ENCODE data around the gene C2orf42. TPM values are rescaled to one million over a fixed set of nuclear protein-coding genes. Genes with fewer than 3 reads are reported as not detected.
"Not testable (repeated sequence)": the region's sequence is repeated elsewhere in the genome, so short reads cannot be mapped to it uniquely, and the experiment has no call there.

C2orf42 gene
- total RNA-seq, 1 donor from 2014 or later: 25.4 TPM

DNA sequence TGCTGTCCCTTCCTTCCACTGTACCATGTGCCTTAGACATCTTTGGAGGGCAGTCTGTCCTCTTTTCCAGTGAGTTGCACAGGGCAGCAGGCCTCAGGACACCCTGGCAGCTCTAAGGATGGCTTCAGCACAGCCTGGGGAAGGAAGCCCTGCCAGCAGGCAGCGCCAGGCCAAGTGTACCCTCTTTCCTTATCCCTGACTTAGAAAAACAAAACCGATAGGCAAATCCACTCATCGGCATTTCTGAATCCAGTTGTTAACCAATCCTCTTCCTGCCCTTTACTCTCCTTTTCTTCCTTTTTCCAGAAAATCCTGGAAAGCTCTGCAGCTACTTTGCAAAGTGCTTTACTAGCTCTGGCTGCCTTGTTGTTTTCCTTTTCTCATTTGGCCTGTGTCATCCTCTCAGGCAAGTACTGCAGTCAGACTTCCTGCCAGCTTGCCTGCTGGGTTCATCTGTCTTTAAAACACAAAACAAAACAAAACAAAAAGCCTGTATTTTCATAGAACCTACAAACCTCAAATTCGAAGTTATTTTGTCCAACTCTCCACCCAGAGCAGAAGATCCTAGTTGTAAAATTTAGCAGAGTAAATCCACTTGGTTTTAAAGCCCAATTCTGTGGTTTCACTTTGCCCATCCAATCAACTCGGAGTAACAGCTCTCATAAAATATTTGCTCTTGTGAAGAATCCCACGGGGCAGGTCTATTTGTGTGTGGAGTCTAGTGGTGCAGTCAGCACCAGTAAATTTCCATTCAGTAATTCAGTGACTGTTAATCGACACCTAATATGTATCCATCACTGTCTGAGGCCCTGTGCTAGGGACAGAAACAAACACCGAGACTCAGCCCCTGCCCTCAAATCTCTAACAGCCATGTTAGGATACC is 58.3 kb downstream of the C2orf42 start:
- Mint-ChIP-seq H3K4me1 (peaks cover 35% of the 10 kb centered on the region), H3K4me3 (no peak overlapping the region), H3K27me3 (ENCODE audit: insufficient read depth, low read depth) (no peaks in the 10 kb centered on the region), H3K9me3 (no peaks in the 10 kb centered on the region), H3K27ac (peak overlapping the region; percentile 88), H3K36me3 (no peaks in the 10 kb centered on the region)
- Histone ChIP-seq H3K27ac (peak overlapping the region; percentile 69), H3K4me3 (no peak overlapping the region), H3K36me3 (no peaks in the 10 kb centered on the region), H3K4me1 (peaks cover 19% of the 10 kb centered on the region), H3F3A (ENCODE audit: low read depth) (peaks cover 24% of the 10 kb centered on the region), H3K9ac (no peak overlapping the region), H3K27me3 (no peaks in the 10 kb centered on the region), H3K79me2 (ENCODE audit: low read depth) (no peaks in the 10 kb centered on the region), H2AFZ (replicated peaks) (peak overlapping the region; percentile 98), H3K4me2 (peak overlapping the region; percentile 2), H4K20me1 (ENCODE audit: low read depth) (no peaks in the 10 kb centered on the region), H3K9me3 (ENCODE audit: low read depth) (no peaks in the 10 kb centered on the region)
- TF ChIP-seq, protein P1, sequence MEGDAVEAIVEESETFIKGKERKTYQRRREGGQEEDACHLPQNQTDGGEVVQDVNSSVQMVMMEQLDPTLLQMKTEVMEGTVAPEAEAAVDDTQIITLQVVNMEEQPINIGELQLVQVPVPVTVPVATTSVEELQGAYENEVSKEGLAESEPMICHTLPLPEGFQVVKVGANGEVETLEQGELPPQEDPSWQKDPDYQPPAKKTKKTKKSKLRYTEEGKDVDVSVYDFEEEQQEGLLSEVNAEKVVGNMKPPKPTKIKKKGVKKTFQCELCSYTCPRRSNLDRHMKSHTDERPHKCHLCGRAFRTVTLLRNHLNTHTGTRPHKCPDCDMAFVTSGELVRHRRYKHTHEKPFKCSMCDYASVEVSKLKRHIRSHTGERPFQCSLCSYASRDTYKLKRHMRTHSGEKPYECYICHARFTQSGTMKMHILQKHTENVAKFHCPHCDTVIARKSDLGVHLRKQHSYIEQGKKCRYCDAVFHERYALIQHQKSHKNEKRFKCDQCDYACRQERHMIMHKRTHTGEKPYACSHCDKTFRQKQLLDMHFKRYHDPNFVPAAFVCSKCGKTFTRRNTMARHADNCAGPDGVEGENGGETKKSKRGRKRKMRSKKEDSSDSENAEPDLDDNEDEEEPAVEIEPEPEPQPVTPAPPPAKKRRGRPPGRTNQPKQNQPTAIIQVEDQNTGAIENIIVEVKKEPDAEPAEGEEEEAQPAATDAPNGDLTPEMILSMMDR (IDR thresholded peaks at IDR 0.05): no peak
- no peak for TF ChIP-seq EZH2 (IDR thresholded peaks at IDR 0.05)
- TF ChIP-seq EZH2phosphoT487 (IDR thresholded peaks at IDR 0.05): no peak
- DNase-seq (ENCODE audit: low spot score): no peak

DNA sequence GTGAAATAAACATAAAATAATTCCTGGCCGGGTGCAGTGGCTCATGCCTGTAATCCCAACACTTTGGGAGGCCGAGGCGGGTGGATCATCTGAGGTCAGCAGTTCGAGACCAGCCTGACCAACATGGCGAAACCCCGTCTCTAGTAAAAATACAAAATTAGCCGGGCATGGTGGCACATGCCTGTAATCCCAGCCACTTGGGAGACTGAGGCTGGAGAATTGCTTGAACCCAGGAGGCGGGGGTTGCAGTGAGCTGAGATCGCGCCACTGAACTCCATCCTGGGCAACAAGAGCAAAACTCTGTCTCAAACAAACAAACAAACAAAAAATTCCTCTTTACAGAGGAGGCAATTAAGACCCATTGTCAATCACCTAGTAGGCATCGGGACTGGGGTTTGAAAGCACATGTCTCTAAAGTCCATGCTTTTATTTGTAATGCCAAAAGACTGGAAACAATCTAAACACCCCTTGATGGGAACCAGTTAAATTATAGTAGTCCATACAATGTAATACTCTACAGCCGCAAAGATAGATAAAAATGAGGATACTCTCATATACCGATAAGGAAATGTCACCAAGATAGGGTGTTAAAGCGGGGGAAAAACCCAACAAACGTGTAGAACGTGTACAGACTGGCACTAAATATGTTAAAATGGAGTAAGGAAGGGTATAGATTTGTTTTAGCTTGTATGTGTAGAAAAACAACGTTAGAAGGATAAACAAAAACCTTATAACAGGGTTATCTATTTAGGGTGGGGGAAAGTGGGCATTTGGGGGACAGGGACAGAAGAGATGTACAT is 59.3 kb downstream of the C2orf42 start:
- peak overlapping the region; percentile 69 for H3K27ac ChIP-seq

DNA sequence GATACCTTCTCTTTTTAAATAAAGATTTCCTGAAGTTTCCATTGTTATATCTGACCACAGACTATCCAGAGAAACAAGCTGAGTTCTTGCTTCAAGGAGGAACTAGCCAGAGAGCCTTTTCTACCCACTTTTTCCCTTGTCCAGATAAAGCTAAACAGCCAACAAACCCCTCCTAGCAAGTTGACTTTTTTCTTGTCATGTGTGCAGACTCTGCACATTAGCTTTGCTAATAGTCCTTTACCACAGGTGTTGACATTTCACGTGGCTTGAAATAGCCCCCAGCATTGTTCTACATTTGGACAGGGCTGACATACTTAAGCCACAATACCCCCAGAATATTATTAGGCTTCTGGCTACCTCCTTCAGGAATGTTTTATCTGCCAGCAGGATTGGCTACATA is 62.8 kb downstream of the C2orf42 start:
- Histone ChIP-seq H3K4me1 (peaks cover 22% of the 10 kb centered on the region), H3K27me3 (no peaks in the 10 kb centered on the region), H3K9me3 (ENCODE audit: low read depth) (no peaks in the 10 kb centered on the region), H3K4me2 (no peak overlapping the region), H3K9ac (no peak overlapping the region), H4K20me1 (ENCODE audit: low read depth) (no peaks in the 10 kb centered on the region), H2AFZ (replicated peaks) (no peak overlapping the region), H3F3A (ENCODE audit: low read depth) (peaks cover 53% of the 10 kb centered on the region), H3K79me2 (ENCODE audit: low read depth) (no peaks in the 10 kb centered on the region), H3K36me3 (no peaks in the 10 kb centered on the region), H3K4me3 (no peak overlapping the region), H3K27ac (no peak overlapping the region)
- Mint-ChIP-seq H3K9me3 (no peaks in the 10 kb centered on the region), H3K36me3 (no peaks in the 10 kb centered on the region), H3K4me3 (no peak overlapping the region), H3K27me3 (ENCODE audit: insufficient read depth, low read depth) (peaks cover 14% of the 10 kb centered on the region), H3K27ac (no peak overlapping the region), H3K4me1 (peaks cover 53% of the 10 kb centered on the region)
- DNase-seq (ENCODE audit: low spot score): no peak
- TF ChIP-seq EZH2phosphoT487 (IDR thresholded peaks at IDR 0.05): no peak
- no peak for TF ChIP-seq EZH2 (IDR thresholded peaks at IDR 0.05)
- TF ChIP-seq, protein P1 (IDR thresholded peaks at IDR 0.05): no peak

More for the DNA sequence above, 59.3 kb downstream of the C2orf42 start:
- H3K9me3 Mint-ChIP-seq; H3K27me3 Mint-ChIP-seq (ENCODE audit: insufficient read depth, low read depth); H3K9ac ChIP-seq; H3K79me2 ChIP-seq (ENCODE audit: low read depth); H3K27ac Mint-ChIP-seq; H3K36me3 ChIP-seq; H3K9me3 ChIP-seq (ENCODE audit: low read depth); DNase-seq (ENCODE audit: low spot score); H3K4me3 Mint-ChIP-seq; H2AFZ ChIP-seq (replicated peaks); H3K4me2 ChIP-seq; H3K4me3 ChIP-seq; H3K27me3 ChIP-seq; H3K36me3 Mint-ChIP-seq; H4K20me1 ChIP-seq (ENCODE audit: low read depth): not testable (repeated sequence)
- peaks cover 33% of the 10 kb centered on the region for H3K4me1 Mint-ChIP-seq
- Histone ChIP-seq H3F3A (ENCODE audit: low read depth) (peaks cover 24% of the 10 kb centered on the region), H3K4me1 (peaks cover 19% of the 10 kb centered on the region)
